ENCODE data around the gene RNF133. TPM values are rescaled to one million over a fixed set of nuclear protein-coding genes. Genes with fewer than 3 reads are reported as not detected.

Gene RNF133
- total RNA-seq, 3 donors from 2014 or later = 0.80 to 8.2 (median 5.6) TPM

DNA sequence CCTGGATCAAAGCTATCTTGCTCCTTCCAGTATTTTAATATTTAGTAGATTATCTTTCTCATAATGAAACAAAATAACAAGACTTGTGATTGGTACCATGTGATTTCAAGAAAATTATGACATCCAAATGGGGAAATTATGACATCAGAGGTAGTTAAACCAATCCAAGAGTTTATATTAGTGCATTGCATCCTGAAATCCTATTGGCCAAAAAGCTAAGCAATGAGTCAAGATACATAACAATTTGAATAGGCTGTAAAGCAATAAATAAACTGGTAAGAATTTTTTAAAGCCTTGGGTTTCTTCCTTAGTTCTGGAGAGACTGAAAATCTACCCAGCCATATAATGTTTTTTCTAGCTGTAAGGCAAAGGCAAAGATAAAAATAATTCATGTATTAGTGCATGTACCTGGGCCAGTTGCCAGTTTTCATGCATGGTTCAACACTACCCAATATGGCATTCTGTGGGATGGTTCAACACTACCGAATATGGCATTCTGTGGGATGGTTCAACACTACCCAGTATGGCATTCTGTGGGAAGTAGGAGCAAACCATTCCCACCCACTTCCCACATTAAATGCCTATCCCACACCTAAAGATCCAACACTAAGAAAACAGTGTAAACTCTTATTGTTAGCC, 4.1 kb upstream of the RNF133 start, which contains the start of gene RNF148:
TSS of gene RNF148 (minus strand) at position 51 of the 639 bp plus-strand sequence. CDS start 172 bp downstream, outside the sequence.
- intact Hi-C loops (cut with DNase I; ENCODE audit: low total_unique reads) = no loop called here
- no peak within 1 kb of the TSS for H3K4me3 ChIP-seq
- no peaks in the 10 kb centered on the region for H3K4me1 ChIP-seq
- no peak for DNase-seq (ENCODE audit: low spot score in 2 of 2)
- no peaks in the 10 kb centered on the region for H3K27me3 ChIP-seq
- no peaks in the 10 kb centered on the region for H3K9me3 ChIP-seq
- H3K27ac ChIP-seq = no peak within 1 kb of the TSS
- H3K36me3 ChIP-seq = no peaks in the 10 kb centered on the region
- no peak for TF ChIP-seq POLR2A (IDR thresholded peaks at IDR 0.05)
- TF ChIP-seq, protein P1, sequence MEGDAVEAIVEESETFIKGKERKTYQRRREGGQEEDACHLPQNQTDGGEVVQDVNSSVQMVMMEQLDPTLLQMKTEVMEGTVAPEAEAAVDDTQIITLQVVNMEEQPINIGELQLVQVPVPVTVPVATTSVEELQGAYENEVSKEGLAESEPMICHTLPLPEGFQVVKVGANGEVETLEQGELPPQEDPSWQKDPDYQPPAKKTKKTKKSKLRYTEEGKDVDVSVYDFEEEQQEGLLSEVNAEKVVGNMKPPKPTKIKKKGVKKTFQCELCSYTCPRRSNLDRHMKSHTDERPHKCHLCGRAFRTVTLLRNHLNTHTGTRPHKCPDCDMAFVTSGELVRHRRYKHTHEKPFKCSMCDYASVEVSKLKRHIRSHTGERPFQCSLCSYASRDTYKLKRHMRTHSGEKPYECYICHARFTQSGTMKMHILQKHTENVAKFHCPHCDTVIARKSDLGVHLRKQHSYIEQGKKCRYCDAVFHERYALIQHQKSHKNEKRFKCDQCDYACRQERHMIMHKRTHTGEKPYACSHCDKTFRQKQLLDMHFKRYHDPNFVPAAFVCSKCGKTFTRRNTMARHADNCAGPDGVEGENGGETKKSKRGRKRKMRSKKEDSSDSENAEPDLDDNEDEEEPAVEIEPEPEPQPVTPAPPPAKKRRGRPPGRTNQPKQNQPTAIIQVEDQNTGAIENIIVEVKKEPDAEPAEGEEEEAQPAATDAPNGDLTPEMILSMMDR (IDR thresholded peaks at IDR 0.05) = no peak

DNA sequence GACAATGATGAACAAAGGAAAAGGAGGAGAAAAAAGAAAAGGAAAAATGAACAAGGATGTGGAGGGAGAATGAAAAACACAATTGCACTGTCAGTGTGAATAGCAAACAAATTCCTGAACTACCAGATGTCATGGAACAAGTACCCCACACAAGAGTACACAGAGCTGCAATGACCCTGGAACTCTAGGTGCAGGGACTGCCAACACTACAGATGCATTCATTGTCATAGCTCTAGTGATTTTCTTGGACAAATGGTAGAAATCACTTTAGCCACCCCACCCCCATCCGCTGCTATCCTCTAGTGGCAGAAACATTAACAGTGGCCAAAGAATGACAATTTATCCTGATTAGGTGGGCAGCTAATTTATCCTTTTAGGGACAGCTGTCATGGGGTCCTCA, 3.1 kb downstream of the RNF133 start:
- no peak overlapping the region for H3K27ac ChIP-seq
- H3K27me3 ChIP-seq = no peaks in the 10 kb centered on the region
- DNase-seq (ENCODE audit: low spot score in 2 of 2) = no peak
- intact Hi-C loops (cut with DNase I; ENCODE audit: low total_unique reads) = no loop called here
- TF ChIP-seq POLR2A (IDR thresholded peaks at IDR 0.05) (no peak), POLR2AphosphoS5 (IDR thresholded peaks at IDR 0.05) (no peak)
- TF ChIP-seq, protein P1 (IDR thresholded peaks at IDR 0.05) = no peak
- no peaks in the 10 kb centered on the region for H3K36me3 ChIP-seq
- no peak overlapping the region for H3K4me3 ChIP-seq
- H3K4me1 ChIP-seq = no peaks in the 10 kb centered on the region
- H3K9me3 ChIP-seq = no peaks in the 10 kb centered on the region

DNA sequence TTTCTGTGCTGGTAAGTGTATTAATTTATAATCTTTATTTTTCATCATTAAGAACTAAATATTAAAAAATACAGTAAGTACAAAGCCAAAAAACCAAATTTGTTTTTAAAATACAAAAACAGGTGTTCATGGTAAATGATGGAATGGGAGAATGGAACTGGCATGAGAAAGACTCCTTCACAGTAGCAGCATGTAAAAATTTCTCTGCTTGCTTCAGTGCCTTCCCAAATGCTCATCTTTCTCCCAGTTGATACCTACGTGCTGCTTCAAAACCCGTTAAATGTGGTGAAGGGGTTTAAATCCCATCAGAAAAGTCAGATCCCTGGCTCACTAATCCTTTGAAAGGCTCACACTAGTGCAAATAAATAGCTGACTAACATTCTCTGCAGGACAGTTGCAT, 4.2 kb downstream of the RNF133 start:
- Histone ChIP-seq H3K36me3 (no peaks in the 10 kb centered on the region), H3K27me3 (no peaks in the 10 kb centered on the region), H3K9me3 (no peaks in the 10 kb centered on the region), H3K4me1 (no peaks in the 10 kb centered on the region), H3K4me3 (no peak overlapping the region), H3K27ac (no peak overlapping the region)
- DNase-seq (ENCODE audit: low spot score in 2 of 2) = no peak
- intact Hi-C loops (cut with DNase I; ENCODE audit: low total_unique reads) = loop anchor here (5.0 kb wide), 1 partner anchor 588 kb away; no protein-coding TSS in a partner anchor
- no peak for TF ChIP-seq POLR2A (IDR thresholded peaks at IDR 0.05)
- TF ChIP-seq, protein P1 (IDR thresholded peaks at IDR 0.05) = no peak
- no peak for TF ChIP-seq POLR2AphosphoS5 (IDR thresholded peaks at IDR 0.05)

DNA sequence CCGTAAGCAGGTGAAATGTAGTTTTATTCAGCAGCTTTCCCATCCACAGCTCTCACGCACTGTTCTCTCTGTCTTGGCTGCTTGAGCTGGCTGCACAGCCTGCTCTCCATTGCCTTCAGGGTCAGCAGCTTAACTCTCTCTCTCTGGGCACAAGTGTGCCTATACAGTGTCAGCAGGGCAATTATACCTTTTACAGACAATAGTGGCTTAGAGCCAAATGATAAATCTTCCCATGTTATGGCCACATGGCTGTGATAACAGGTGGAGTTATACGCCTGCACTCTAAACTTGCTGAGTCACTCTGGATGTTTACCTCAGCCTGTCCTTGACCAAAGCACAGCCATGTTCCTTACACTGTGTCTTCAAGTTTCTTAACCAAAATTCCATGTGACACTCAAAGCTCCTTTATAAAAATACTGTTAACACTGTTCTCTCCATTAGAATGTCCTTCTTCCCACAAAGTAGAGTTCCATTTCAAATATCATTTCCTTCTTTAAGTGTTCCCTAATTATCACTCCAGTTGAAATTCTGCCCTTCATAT, 6.1 kb downstream of the RNF133 start:
- no peak for DNase-seq (ENCODE audit: low spot score in 2 of 2)
- intact Hi-C loops (cut with DNase I; ENCODE audit: low total_unique reads) = loop anchor here (5.0 kb wide), 1 partner anchor 589 kb away; no protein-coding TSS in a partner anchor
- TF ChIP-seq POLR2A (IDR thresholded peaks at IDR 0.05) = no peak
- TF ChIP-seq, protein P1 (IDR thresholded peaks at IDR 0.05) = no peak
- TF ChIP-seq POLR2AphosphoS5 (IDR thresholded peaks at IDR 0.05) = no peak
- Histone ChIP-seq H3K4me1 (no peaks in the 10 kb centered on the region), H3K27me3 (no peaks in the 10 kb centered on the region), H3K36me3 (no peaks in the 10 kb centered on the region), H3K4me3 (no peak overlapping the region), H3K9me3 (no peaks in the 10 kb centered on the region), H3K27ac (no peak overlapping the region)

DNA sequence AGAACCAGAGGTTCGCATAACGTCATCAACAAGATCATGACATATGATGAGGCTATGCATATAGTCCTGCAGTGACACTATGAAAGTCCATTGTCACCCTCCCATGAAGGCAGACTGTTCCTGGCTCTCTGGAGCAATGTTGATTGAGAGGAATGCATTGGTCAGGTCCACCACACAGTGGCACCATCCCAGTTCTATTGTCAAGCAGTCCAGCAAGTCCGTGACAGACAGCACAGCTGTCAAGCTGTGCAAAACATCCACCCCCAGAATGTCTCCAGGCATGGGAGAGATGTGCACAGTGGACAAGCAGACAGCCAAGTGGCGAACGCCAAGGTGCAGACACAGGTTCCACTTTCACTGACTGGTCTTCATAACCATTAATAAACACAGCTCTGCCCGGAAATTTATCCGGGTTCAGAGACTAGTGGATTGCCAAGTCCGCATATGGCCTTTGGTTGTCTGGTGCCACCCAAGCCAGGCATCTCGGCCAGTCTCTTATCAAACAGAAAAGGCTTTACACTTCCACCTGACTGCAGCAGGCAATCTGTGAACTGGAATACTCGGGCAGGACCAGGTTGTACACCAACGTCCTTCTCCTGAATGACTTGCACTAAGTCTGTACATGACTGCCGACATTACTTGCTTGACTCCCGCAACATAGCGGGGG, 7.2 kb downstream of the RNF133 start:
- TF ChIP-seq POLR2A (IDR thresholded peaks at IDR 0.05) = no peak
- TF ChIP-seq, protein P1 (IDR thresholded peaks at IDR 0.05) = no peak
- no peak overlapping the region for H3K27ac ChIP-seq
- H3K9me3 ChIP-seq = no peaks in the 10 kb centered on the region
- no peak overlapping the region for H3K4me3 ChIP-seq
- intact Hi-C loops (cut with DNase I; ENCODE audit: low total_unique reads) = loop anchor here (5.0 kb wide), 1 partner anchor 591 kb away; no protein-coding TSS in a partner anchor
- H3K4me1 ChIP-seq = no peaks in the 10 kb centered on the region
- H3K27me3 ChIP-seq = no peaks in the 10 kb centered on the region
- H3K36me3 ChIP-seq = no peaks in the 10 kb centered on the region
- no peak for DNase-seq (ENCODE audit: low spot score in 2 of 2)
